CD4-positive, alpha-beta T cell treated with Interleukin-17A for 4 hours (primary cell): ENCODE results near the gene SOX10.
"Not testable (repeated sequence)": the region's sequence is repeated elsewhere in the genome, so short reads cannot be mapped to it uniquely, and the experiment has no call there.

Source experiments
- DNase-seq: peaks from one replicate; pipeline ENCODE4 v3.0.0-alpha.2; 2020; ENCODE audit warnings: mixed read lengths

Gene SOX10

GRCh38 chr22:37959231-37959825 lies 25.0 kb downstream of the SOX10 start:
- DNase-seq: no peak

GRCh38 chr22:37957232-37957631 lies 27.1 kb downstream of the SOX10 start:
- no peak for DNase-seq

- DNase-seq: not testable (repeated sequence)
These were observed 28.4 kb downstream of the SOX10 start for GRCh38 chr22:37955825-37956397.

GRCh38 chr22:37954686-37955085 lies 29.7 kb downstream of the SOX10 start:
- no peak for DNase-seq

- DNase-seq: peak; percentile 98
These were observed 30.7 kb downstream of the SOX10 start, which contains the start of the genes C22orf23 and POLR2F for GRCh38 chr22:37953437-37954179. Gene C22orf23 (minus strand): TSS chr22:37953601. CDS start chr22:37953149, 452 bp downstream. Gene POLR2F (plus strand): TSS chr22:37953699. CDS start chr22:37953788, 89 bp downstream.

GRCh38 chr22:37953062-37953436 lies 31.3 kb downstream of the SOX10 start:
- no peak for DNase-seq

- DNase-seq: not testable (repeated sequence)
These were observed 31.7 kb downstream of the SOX10 start for GRCh38 chr22:37952629-37953028.

- DNase-seq: no peak
These were observed 33.0 kb downstream of the SOX10 start for GRCh38 chr22:37951305-37951704.

GRCh38 chr22:37947142-37947795 lies 37.1 kb downstream of the SOX10 start:
- not testable (repeated sequence) for DNase-seq

GRCh38 chr22:37944423-37944822 lies 39.9 kb downstream of the SOX10 start:
- DNase-seq: not testable (repeated sequence)

- DNase-seq: no peak
These were observed 40.5 kb downstream of the SOX10 start for GRCh38 chr22:37943825-37944198.

GRCh38 chr22:37943136-37943824 lies 41.1 kb downstream of the SOX10 start:
- DNase-seq: no peak

GRCh38 chr22:37942133-37942532 lies 42.2 kb downstream of the SOX10 start:
- no peak for DNase-seq

GRCh38 chr22:37940698-37941376 lies 43.5 kb downstream of the SOX10 start:
- DNase-seq: no peak

- peak; percentile 88 for DNase-seq
These were observed 50.5 kb downstream of the SOX10 start for GRCh38 chr22:37933711-37934376.

- no peak for DNase-seq
These were observed 51.4 kb downstream of the SOX10 start for GRCh38 chr22:37932821-37933578.

GRCh38 chr22:37932401-37932800 lies 52.0 kb downstream of the SOX10 start:
- DNase-seq: no peak

- no peak for DNase-seq
These were observed 52.4 kb downstream of the SOX10 start for GRCh38 chr22:37931893-37932389.

- DNase-seq: no peak
These were observed 53.4 kb downstream of the SOX10 start for GRCh38 chr22:37930952-37931440.

- peak; percentile 25 for DNase-seq
These were observed 53.9 kb downstream of the SOX10 start for GRCh38 chr22:37930270-37930951.
